Psoas muscle (tissue), 8 donors: Measurements from ENCODE around the gene ZNF496. TPM values are rescaled to one million over a fixed set of nuclear protein-coding genes. Genes with fewer than 3 reads are reported as not detected.

Source experiments
- ATAC-seq, 4 donors: fragments of 200-7000 bp; cut with Tn5 transposase; one replicate each; pipeline ENCODE4 v1.9.1; 2020; ENCODE audit warnings: moderate library complexity in 3 of 4, mild to moderate bottlenecking in 2 of 4
- DNase-seq, 2 donors: peaks; one replicate each; pipeline ENCODE4 v3.0.0-alpha.2; 2020
- H3K27ac ChIP-seq: fragments of 200-600 bp; one replicate; pipeline ENCODE4 v1.8.0; 2022
- H3K27me3 ChIP-seq, 3 donors: fragments of 200-600 bp in 1 of 3; one replicate each; pipeline versions ENCODE4 v1.6.1 to v1.8.0; 2013 to 2022; ENCODE audit warnings: low read length in 2 of 3, mild to moderate bottlenecking in 2 of 3, moderate library complexity in 1 of 3; ENCODE audit not compliant: insufficient read depth in 3 of 3
- H3K36me3 ChIP-seq, 2 donors: fragments of 200-600 bp in 1 of 2; one replicate each; pipeline versions ENCODE4 v1.6.1 to v1.8.0; 2013 to 2022; ENCODE audit warnings: low read depth in 1 of 2, mild to moderate bottlenecking in 1 of 2, moderate library complexity in 1 of 2; ENCODE audit not compliant: insufficient read depth in 1 of 2
- H3K4me1 ChIP-seq: fragments of 200-600 bp; one replicate; pipeline ENCODE4 v1.8.0; 2022
- H3K4me3 ChIP-seq: fragments of 200-600 bp; one replicate; pipeline ENCODE4 v1.8.0; 2022; ENCODE audit warnings: mild to moderate bottlenecking
- H3K9me3 ChIP-seq: fragments of 200-600 bp; one replicate; pipeline ENCODE4 v1.8.0; 2022
- CTCF ChIP-seq: fragments of 200-600 bp; IDR thresholded peaks from one replicate; pipeline ENCODE4 v1.8.0; 2022; ENCODE audit warnings: antibody characterized with exemption
- WGBS, 3 donors: extraction: QIAGEN DNeasy Blood & Tissue Kit; methylation state at CpG; one replicate each; pipeline versions ENCODE4 v1.1.6 to v1.1.7; 2013; 5-methylcytosine and 5-hydroxymethylcytosine counted together
- intact Hi-C, 2 donors: fragments of 100-400 bp; cut with DNase I; formaldehyde crosslinking; loops; one replicate each; pipeline versions ENCODE4 v1.11.0 to v1.14.2; 2022
- polyA plus RNA-seq, 3 donors: library from polyadenylated mRNA; stranded (reverse); fragments of 200-250 nt; gene quantifications; one replicate each; pipeline ENCODE4 v1.2.3, GENCODE V29; 2013
- total RNA-seq, 4 donors: library from RNA; stranded (reverse); fragmentation: NEBNext Ultra II Directional in 2 of 4; extraction: Animal tissue kit (Norgen Biotek cat#: 25700) in 2 of 4; gene quantifications; one replicate each; pipeline versions ENCODE4 v1.2.1 to v1.2.4, GENCODE V29; 2021 to 2023
- donor health status: healthy with polysubstance abuse.
- donor health status: DM: no; HTN: no; CAD: no; lungs with moderate emphysema.
- donor health status: Bipolar disorder and iron deficiency.
- donor health status: healthy.
- donor health status: DM: yes; HTN: yes; CAD: no.
- donor health status: DM: no; HTN: no; CAD: no.
- donor health status: DM: no; HTN: no; CAD: no.
- donor health status: DM: yes; HTN: yes; CAD: no.

Gene ZNF496
- total and polyA plus RNA-seq, 7 donors, result 4.3 to 24.2 (median 19.5) TPM

- H3K27ac ChIP-seq, result no peak overlapping the region
- 90 to 92% (median 92%) methylated on average over 3 of the region's 3 CpGs for WGBS, 3 donors
Observed at GRCh38 chr1:247274605-247275256, 56.9 kb downstream of the ZNF496 start.

GRCh38 chr1:247273013-247273412, 58.7 kb downstream of the ZNF496 start:
- H3K9me3 ChIP-seq, result no peaks in the 10 kb centered on the region
- no peaks in the 10 kb centered on the region for H3K36me3 ChIP-seq
- no peak overlapping the region for H3K4me3 ChIP-seq
- ATAC-seq, result peak in 3 of 4 donors; percentile 32 to 49 (median 35)
- DNase-seq, result no peak
- 15 to 50% (median 19%) methylated on average over 1 of the region's 1 CpG for WGBS, 3 donors
- intact Hi-C loops, result no loop called here
- H3K27ac ChIP-seq, result no peak overlapping the region
- TF ChIP-seq CTCF, result no peak
- no peaks in the 10 kb centered on the region for H3K27me3 ChIP-seq
- H3K4me1 ChIP-seq, result peaks cover 4% of the 10 kb centered on the region

More at GRCh38 chr1:247274605-247275256, 56.9 kb downstream of the ZNF496 start:
- Histone ChIP-seq H3K4me1 (peaks cover 4% of the 10 kb centered on the region), H3K9me3 (no peaks in the 10 kb centered on the region), H3K4me3 (no peak overlapping the region), H3K27me3 (no peaks in the 10 kb centered on the region), H3K36me3 (no peaks in the 10 kb centered on the region)
- ATAC-seq (peak in 2 of 4 donors; percentile 34 to 60), DNase-seq (no peak)
- no peak for TF ChIP-seq CTCF
- intact Hi-C loops, result no loop called here

GRCh38 chr1:247270003-247270402, 61.7 kb downstream of the ZNF496 start:
- WGBS, 3 donors, result 58 to 62% (median 60%) methylated on average over 1 of the region's 1 CpG
- H3K27me3 ChIP-seq, result no peaks in the 10 kb centered on the region
- no peak for DNase-seq
- intact Hi-C loops, result no loop called here
- no peak for ATAC-seq
- peaks cover 4% of the 10 kb centered on the region for H3K4me1 ChIP-seq
- H3K36me3 ChIP-seq, result no peaks in the 10 kb centered on the region
- H3K4me3 ChIP-seq, result no peak overlapping the region
- no peak overlapping the region for H3K27ac ChIP-seq
- no peak for TF ChIP-seq CTCF
- H3K9me3 ChIP-seq, result no peaks in the 10 kb centered on the region

GRCh38 chr1:247269133-247269532, 62.5 kb downstream of the ZNF496 start:
- Histone ChIP-seq H3K27me3 (no peaks in the 10 kb centered on the region), H3K36me3 (no peaks in the 10 kb centered on the region), H3K9me3 (peaks cover 3% of the 10 kb centered on the region), H3K27ac (no peak overlapping the region), H3K4me1 (peaks cover 4% of the 10 kb centered on the region), H3K4me3 (no peak overlapping the region)
- ATAC-seq (no peak), DNase-seq (no peak)
- TF ChIP-seq CTCF, result no peak
- intact Hi-C loops, result no loop called here
